ENCODE data around the gene RAB20. TPM values are rescaled to one million over a fixed set of nuclear protein-coding genes. Genes with fewer than 3 reads are reported as not detected.

Gene RAB20
- total and polyA plus RNA-seq, 4 donors = 9.8 to 36.9 (median 25.2) TPM

DNA sequence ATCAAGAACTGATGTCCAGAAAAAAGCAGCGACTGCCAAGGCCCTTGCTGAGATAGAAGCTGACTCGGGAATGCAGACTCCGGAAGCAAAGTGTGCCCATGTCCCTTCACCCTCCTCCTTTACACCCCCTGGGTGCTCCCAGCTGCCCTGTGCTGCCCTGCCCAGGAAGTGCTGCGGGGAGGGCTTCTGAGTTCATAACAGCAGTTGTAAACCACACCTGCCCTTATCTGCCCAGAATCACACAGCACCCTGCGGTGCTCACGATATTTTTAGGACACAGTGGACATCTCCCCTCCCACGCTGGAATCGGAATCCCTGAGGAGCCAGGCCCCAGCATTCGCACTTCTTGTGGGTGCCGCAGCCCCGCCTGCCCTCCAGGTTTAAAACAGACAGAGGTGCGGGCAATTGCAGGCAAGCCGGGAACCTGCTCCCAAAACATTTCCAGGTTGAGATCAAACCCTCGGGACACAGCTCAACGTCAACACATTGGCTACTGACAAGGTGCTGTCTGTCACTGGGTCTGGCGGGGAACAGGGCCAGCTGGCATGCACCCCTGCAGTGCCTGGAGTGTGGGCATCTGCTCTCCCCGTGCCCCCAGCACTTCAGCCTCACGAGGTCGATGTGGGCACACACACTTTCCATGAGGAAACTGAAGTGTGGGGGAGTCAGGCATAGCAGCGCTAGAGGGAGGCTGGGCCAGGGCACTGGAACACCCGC lies 36.8 kb downstream of the RAB20 start (continued):
- no peak for TF ChIP-seq FOXA1 (IDR thresholded peaks at IDR 0.05)
- TF ChIP-seq, protein P1, sequence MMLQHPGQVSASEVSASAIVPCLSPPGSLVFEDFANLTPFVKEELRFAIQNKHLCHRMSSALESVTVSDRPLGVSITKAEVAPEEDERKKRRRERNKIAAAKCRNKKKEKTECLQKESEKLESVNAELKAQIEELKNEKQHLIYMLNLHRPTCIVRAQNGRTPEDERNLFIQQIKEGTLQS (IDR thresholded peaks at IDR 0.05) = no peak
- TF ChIP-seq HNF4G (IDR thresholded peaks at IDR 0.05) = peak; percentile 30
- no peak for TF ChIP-seq EGR1 (IDR thresholded peaks at IDR 0.05; ENCODE audit: low read depth in 2 of 2)
- TF ChIP-seq GABPA (IDR thresholded peaks at IDR 0.05 in 1 of 2, conservative IDR thresholded peaks at IDR 0.05 in 1 of 2) = peak in 1 of 2 donors; percentile 46

DNA sequence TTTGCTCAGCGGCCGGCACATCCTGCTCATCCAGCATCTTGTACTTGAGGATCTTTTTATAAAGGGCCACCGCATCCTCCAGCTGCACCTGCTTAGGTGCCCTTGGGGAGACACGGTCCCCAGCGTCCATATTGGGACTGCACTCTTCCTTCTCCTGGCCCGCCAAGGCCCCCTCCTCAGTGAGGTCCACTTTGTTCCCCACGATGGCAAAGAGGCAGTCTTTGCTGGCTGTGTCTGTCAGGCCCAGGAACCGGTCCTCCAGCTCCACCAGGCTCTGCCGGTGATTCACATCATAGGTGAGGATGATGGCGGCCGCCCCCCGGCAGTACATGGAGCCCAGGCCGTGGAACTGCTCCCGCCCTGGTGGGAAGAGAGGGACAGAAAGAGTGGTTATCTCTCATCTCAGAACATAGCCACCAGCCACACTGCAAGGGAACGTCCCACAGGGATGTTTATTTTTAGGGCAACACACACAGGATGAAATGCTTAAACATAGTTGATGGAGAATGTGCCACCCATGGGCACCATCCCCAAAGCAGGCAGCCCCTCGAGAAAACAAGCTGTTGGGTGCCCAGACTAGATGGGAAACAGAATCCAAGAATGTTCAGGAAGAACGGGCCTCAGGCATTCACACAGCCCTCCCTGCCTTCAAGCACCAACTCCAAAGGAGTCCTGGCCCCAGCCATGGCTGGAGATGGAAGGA lies 37.5 kb downstream of the RAB20 start:
- H3K27me3 ChIP-seq (ENCODE audit: control insufficient read depth in 4 of 4, insufficient read depth in 4 of 4, low read length in 3 of 4) = no peaks in the 10 kb centered on the region
- peak overlapping the region in 1 of 2 donors; percentile 6 for H3K9ac ChIP-seq (ENCODE audit: low read depth in 1 of 2, low read length in 2 of 2)
- H3K9me3 ChIP-seq (ENCODE audit: control insufficient read depth in 4 of 4, low read length in 3 of 4) = no peaks in the 10 kb centered on the region
- peak overlapping the region in 1 of 3 donors; percentile 10 for H3K4me3 ChIP-seq (ENCODE audit: low read depth in 1 of 3, low read length in 3 of 3)
- peak overlapping the region; percentile 78 to 83 for H3K27ac ChIP-seq (ENCODE audit: low read depth in 1 of 2, low read length in 2 of 2)
- TF ChIP-seq, protein P2, sequence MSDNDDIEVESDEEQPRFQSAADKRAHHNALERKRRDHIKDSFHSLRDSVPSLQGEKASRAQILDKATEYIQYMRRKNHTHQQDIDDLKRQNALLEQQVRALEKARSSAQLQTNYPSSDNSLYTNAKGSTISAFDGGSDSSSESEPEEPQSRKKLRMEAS (IDR thresholded peaks at IDR 0.05) = no peak
- TF ChIP-seq TAF1 (conservative IDR thresholded peaks at IDR 0.05) (no peak), JUND (IDR thresholded peaks at IDR 0.05) (no peak), NR2F2 (IDR thresholded peaks at IDR 0.05) (no peak), SP1 (IDR thresholded peaks at IDR 0.05) (no peak), YY1 (IDR thresholded peaks at IDR 0.05) (no peak), GABPA (IDR thresholded peaks at IDR 0.05 in 1 of 2, conservative IDR thresholded peaks at IDR 0.05 in 1 of 2) (no peak), HNF4A (conservative IDR thresholded peaks at IDR 0.05) (no peak)
- TF ChIP-seq, protein P3, sequence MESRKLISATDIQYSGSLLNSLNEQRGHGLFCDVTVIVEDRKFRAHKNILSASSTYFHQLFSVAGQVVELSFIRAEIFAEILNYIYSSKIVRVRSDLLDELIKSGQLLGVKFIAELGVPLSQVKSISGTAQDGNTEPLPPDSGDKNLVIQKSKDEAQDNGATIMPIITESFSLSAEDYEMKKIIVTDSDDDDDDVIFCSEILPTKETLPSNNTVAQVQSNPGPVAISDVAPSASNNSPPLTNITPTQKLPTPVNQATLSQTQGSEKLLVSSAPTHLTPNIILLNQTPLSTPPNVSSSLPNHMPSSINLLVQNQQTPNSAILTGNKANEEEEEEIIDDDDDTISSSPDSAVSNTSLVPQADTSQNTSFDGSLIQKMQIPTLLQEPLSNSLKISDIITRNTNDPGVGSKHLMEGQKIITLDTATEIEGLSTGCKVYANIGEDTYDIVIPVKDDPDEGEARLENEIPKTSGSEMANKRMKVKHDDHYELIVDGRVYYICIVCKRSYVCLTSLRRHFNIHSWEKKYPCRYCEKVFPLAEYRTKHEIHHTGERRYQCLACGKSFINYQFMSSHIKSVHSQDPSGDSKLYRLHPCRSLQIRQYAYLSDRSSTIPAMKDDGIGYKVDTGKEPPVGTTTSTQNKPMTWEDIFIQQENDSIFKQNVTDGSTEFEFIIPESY (IDR thresholded peaks at IDR 0.05) = no peak
- TF ChIP-seq, protein P1 (IDR thresholded peaks at IDR 0.05) = no peak
- 87% methylated on average over 17 of the region's 17 CpGs for WGBS
- DNase-seq (ENCODE audit: low spot score) = no peak
- peaks cover 34 to 85% (median 78%) of the 10 kb centered on the region in 4 donors for H3K4me1 ChIP-seq (ENCODE audit: control insufficient read depth in 4 of 4, insufficient read depth in 4 of 4, low read length in 3 of 4)
- peaks cover 0 to 7% (median 0%) of the 10 kb centered on the region in 4 donors for H3K36me3 ChIP-seq (ENCODE audit: control insufficient read depth in 4 of 4, insufficient read depth in 3 of 4, low read depth in 1 of 4, low read length in 3 of 4)

DNA sequence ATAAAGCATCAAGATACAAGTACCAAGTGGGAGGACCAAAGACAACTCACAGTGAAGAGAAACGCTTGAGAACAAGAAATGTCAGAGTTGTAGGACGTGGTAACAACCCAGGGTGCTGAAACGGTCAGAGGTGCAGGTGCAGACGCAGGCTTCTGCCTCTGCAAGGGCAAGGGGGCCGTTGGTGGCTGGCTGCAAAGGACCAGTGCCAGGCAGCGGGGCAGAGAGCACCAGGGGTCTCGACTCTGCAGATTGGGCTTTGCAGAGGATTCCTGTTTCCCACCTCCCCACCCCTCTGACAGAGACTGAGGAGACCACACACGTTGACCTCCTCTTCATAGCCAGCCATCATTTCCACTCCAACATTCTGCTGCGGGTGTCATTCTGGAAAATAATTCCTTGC lies 38.3 kb downstream of the RAB20 start:
- H3K9me3 ChIP-seq (ENCODE audit: control insufficient read depth in 4 of 4, low read length in 3 of 4) = no peaks in the 10 kb centered on the region
- H3K4me1 ChIP-seq (ENCODE audit: control insufficient read depth in 4 of 4, insufficient read depth in 4 of 4, low read length in 3 of 4) = peaks cover 34 to 80% (median 70%) of the 10 kb centered on the region in 4 donors
- no peak overlapping the region for H3K9ac ChIP-seq (ENCODE audit: low read depth in 1 of 2, low read length in 2 of 2)
- peak overlapping the region in 1 of 2 donors; percentile 78 for H3K27ac ChIP-seq (ENCODE audit: low read depth in 1 of 2, low read length in 2 of 2)
- no peaks in the 10 kb centered on the region for H3K27me3 ChIP-seq (ENCODE audit: control insufficient read depth in 4 of 4, insufficient read depth in 4 of 4, low read length in 3 of 4)
- peaks cover 0 to 7% (median 0%) of the 10 kb centered on the region in 4 donors for H3K36me3 ChIP-seq (ENCODE audit: control insufficient read depth in 4 of 4, insufficient read depth in 3 of 4, low read depth in 1 of 4, low read length in 3 of 4)
- WGBS = 89% methylated on average over 9 of the region's 9 CpGs
- DNase-seq (ENCODE audit: low spot score) = no peak
- H3K4me3 ChIP-seq (ENCODE audit: low read depth in 1 of 3, low read length in 3 of 3) = no peak overlapping the region
- TF ChIP-seq, protein P4, sequence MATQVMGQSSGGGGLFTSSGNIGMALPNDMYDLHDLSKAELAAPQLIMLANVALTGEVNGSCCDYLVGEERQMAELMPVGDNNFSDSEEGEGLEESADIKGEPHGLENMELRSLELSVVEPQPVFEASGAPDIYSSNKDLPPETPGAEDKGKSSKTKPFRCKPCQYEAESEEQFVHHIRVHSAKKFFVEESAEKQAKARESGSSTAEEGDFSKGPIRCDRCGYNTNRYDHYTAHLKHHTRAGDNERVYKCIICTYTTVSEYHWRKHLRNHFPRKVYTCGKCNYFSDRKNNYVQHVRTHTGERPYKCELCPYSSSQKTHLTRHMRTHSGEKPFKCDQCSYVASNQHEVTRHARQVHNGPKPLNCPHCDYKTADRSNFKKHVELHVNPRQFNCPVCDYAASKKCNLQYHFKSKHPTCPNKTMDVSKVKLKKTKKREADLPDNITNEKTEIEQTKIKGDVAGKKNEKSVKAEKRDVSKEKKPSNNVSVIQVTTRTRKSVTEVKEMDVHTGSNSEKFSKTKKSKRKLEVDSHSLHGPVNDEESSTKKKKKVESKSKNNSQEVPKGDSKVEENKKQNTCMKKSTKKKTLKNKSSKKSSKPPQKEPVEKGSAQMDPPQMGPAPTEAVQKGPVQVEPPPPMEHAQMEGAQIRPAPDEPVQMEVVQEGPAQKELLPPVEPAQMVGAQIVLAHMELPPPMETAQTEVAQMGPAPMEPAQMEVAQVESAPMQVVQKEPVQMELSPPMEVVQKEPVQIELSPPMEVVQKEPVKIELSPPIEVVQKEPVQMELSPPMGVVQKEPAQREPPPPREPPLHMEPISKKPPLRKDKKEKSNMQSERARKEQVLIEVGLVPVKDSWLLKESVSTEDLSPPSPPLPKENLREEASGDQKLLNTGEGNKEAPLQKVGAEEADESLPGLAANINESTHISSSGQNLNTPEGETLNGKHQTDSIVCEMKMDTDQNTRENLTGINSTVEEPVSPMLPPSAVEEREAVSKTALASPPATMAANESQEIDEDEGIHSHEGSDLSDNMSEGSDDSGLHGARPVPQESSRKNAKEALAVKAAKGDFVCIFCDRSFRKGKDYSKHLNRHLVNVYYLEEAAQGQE (IDR thresholded peaks at IDR 0.05) = no peak
- TF ChIP-seq GABPA (IDR thresholded peaks at IDR 0.05 in 1 of 2, conservative IDR thresholded peaks at IDR 0.05 in 1 of 2) (no peak), RAD21 (IDR thresholded peaks at IDR 0.05) (no peak), NR2F2 (IDR thresholded peaks at IDR 0.05) (no peak), FOXA1 (IDR thresholded peaks at IDR 0.05) (no peak), SP1 (IDR thresholded peaks at IDR 0.05) (no peak), FOXA2 (IDR thresholded peaks at IDR 0.05) (no peak), HNF4G (IDR thresholded peaks at IDR 0.05) (no peak), TAF1 (conservative IDR thresholded peaks at IDR 0.05) (no peak), RXRA (IDR thresholded peaks at IDR 0.05) (no peak)
- TF ChIP-seq, protein P5, sequence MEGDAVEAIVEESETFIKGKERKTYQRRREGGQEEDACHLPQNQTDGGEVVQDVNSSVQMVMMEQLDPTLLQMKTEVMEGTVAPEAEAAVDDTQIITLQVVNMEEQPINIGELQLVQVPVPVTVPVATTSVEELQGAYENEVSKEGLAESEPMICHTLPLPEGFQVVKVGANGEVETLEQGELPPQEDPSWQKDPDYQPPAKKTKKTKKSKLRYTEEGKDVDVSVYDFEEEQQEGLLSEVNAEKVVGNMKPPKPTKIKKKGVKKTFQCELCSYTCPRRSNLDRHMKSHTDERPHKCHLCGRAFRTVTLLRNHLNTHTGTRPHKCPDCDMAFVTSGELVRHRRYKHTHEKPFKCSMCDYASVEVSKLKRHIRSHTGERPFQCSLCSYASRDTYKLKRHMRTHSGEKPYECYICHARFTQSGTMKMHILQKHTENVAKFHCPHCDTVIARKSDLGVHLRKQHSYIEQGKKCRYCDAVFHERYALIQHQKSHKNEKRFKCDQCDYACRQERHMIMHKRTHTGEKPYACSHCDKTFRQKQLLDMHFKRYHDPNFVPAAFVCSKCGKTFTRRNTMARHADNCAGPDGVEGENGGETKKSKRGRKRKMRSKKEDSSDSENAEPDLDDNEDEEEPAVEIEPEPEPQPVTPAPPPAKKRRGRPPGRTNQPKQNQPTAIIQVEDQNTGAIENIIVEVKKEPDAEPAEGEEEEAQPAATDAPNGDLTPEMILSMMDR (IDR thresholded peaks at IDR 0.05; ENCODE audit: low read depth, low read length, missing input control) = no peak
- TF ChIP-seq, protein P1 (IDR thresholded peaks at IDR 0.05) = no peak
- TF ChIP-seq, protein P2 (IDR thresholded peaks at IDR 0.05) = no peak

Data from liver (tissue), 9 donors.